HEK293 (cell line): ENCODE results near the gene SELENOI.

Experiments
- EGR2 ChIP-seq: fragments of 450-650 bp; formaldehyde crosslinking; IDR thresholded peaks from 2 replicates; pipeline ENCODE4 v1.5.1; 2016; ENCODE audit warnings: low read depth, missing biosample characterization, missing genetic modification characterization
- FEZF1 ChIP-seq: fragments of 450-650 bp; formaldehyde crosslinking; IDR thresholded peaks from 2 replicates; pipeline ENCODE4 v1.5.1; 2016; ENCODE audit warnings: missing biosample characterization, missing genetic modification characterization
- KLF7 ChIP-seq: fragments of 450-650 bp; formaldehyde crosslinking; IDR thresholded peaks from 2 replicates; pipeline ENCODE4 v1.5.1; 2016; ENCODE audit warnings: missing biosample characterization, missing genetic modification characterization, borderline replicate concordance
- OSR2 ChIP-seq: fragments of 450-650 bp; formaldehyde crosslinking; IDR thresholded peaks from 2 replicates; pipeline ENCODE4 v1.5.1; 2016; ENCODE audit warnings: missing biosample characterization, missing genetic modification characterization
- SCRT1 ChIP-seq: fragments of 450-650 bp; formaldehyde crosslinking; IDR thresholded peaks from 2 replicates; pipeline ENCODE4 v1.5.1; 2016; ENCODE audit warnings: missing biosample characterization, missing genetic modification characterization, borderline replicate concordance
- SCRT2 ChIP-seq: fragments of 450-650 bp; formaldehyde crosslinking; IDR thresholded peaks from 2 replicates; pipeline ENCODE4 v1.5.1; 2016; ENCODE audit warnings: missing biosample characterization, missing genetic modification characterization
- SP2 ChIP-seq: fragments of 450-650 bp; formaldehyde crosslinking; IDR thresholded peaks from 2 replicates; pipeline ENCODE4 v1.5.1; 2016; ENCODE audit warnings: missing biosample characterization, missing genetic modification characterization
- WT1 ChIP-seq: fragments of 450-650 bp; formaldehyde crosslinking; IDR thresholded peaks from 2 replicates; pipeline ENCODE4 v1.5.1; 2016; ENCODE audit warnings: missing biosample characterization, missing genetic modification characterization
- ZBTB17 ChIP-seq: fragments of 450-650 bp; formaldehyde crosslinking; IDR thresholded peaks from 2 replicates; pipeline ENCODE4 v1.5.1; 2016; ENCODE audit warnings: missing biosample characterization, missing genetic modification characterization
- ZBTB7A ChIP-seq: fragments of 450-650 bp; formaldehyde crosslinking; IDR thresholded peaks from 2 replicates; pipeline ENCODE4 v1.5.1; 2016; ENCODE audit warnings: low read depth, missing biosample characterization, missing genetic modification characterization
- ZBTB8A ChIP-seq: fragments of 450-650 bp; formaldehyde crosslinking; IDR thresholded peaks from 2 replicates; pipeline ENCODE4 v1.5.1; 2016; ENCODE audit warnings: missing biosample characterization, missing genetic modification characterization
- ZEB2 ChIP-seq: fragments of 450-650 bp; formaldehyde crosslinking; IDR thresholded peaks from 2 replicates; pipeline ENCODE4 v1.5.1; 2016; ENCODE audit warnings: missing biosample characterization, missing genetic modification characterization
- ZNF24 ChIP-seq: fragments of 450-650 bp; formaldehyde crosslinking; IDR thresholded peaks from 2 replicates; pipeline ENCODE4 v1.5.1; 2016; ENCODE audit warnings: missing biosample characterization, missing genetic modification characterization
- ZNF292 ChIP-seq: fragments of 450-650 bp; formaldehyde crosslinking; IDR thresholded peaks from 2 replicates; pipeline ENCODE4 v1.5.1; 2016; ENCODE audit warnings: low read depth, missing biosample characterization, missing genetic modification characterization, borderline replicate concordance
- ZNF324 ChIP-seq: fragments of 450-650 bp; formaldehyde crosslinking; IDR thresholded peaks from 2 replicates; pipeline ENCODE4 v1.5.1; 2016; ENCODE audit warnings: missing biosample characterization, missing genetic modification characterization
- ZNF335 ChIP-seq: fragments of 450-650 bp; formaldehyde crosslinking; conservative IDR thresholded peaks from 2 replicates; pipeline ENCODE4 v1.5.1; 2016; ENCODE audit warnings: missing biosample characterization, missing genetic modification characterization
- ZNF514 ChIP-seq: fragments of 450-650 bp; formaldehyde crosslinking; IDR thresholded peaks from 2 replicates; pipeline ENCODE4 v1.5.1; 2016; ENCODE audit warnings: missing biosample characterization, missing genetic modification characterization
- ZNF544 ChIP-seq: fragments of 450-650 bp; formaldehyde crosslinking; IDR thresholded peaks from 2 replicates; pipeline ENCODE4 v1.5.0; 2017; ENCODE audit warnings: missing biosample characterization, missing genetic modification characterization
- ZNF610 ChIP-seq: fragments of 450-650 bp; formaldehyde crosslinking; IDR thresholded peaks from 2 replicates; pipeline ENCODE4 v1.5.1; 2016; ENCODE audit warnings: missing biosample characterization, missing genetic modification characterization, borderline replicate concordance
- ZNF660 ChIP-seq: fragments of 450-650 bp; IDR thresholded peaks from 2 replicates; pipeline ENCODE4 v1.5.1; 2018; ENCODE audit warnings: missing biosample characterization, mild to moderate bottlenecking, missing genetic modification characterization
- TF ChIP-seq, protein P1 (sequence below): fragments of 450-650 bp; formaldehyde crosslinking; IDR thresholded peaks from 2 replicates; pipeline ENCODE4 v1.5.0; 2017; ENCODE audit warnings: missing biosample characterization, missing genetic modification characterization, borderline replicate concordance
- TF ChIP-seq, protein P2 (sequence below): fragments of 450-650 bp; formaldehyde crosslinking; IDR thresholded peaks from 2 replicates; pipeline ENCODE4 v1.5.1; 2016; ENCODE audit warnings: missing biosample characterization, missing genetic modification characterization
- TF ChIP-seq, protein P3 (sequence below): fragments of 450-650 bp; formaldehyde crosslinking; IDR thresholded peaks from 2 replicates; pipeline ENCODE4 v1.5.1; 2016; ENCODE audit warnings: missing biosample characterization, missing genetic modification characterization
- TF ChIP-seq, protein P4 (sequence below): fragments of 450-650 bp; formaldehyde crosslinking; IDR thresholded peaks from 2 replicates; pipeline ENCODE4 v1.5.1; 2017; ENCODE audit warnings: missing biosample characterization, missing genetic modification characterization
- TF ChIP-seq, protein P5 (sequence below): fragments of 450-650 bp; formaldehyde crosslinking; IDR thresholded peaks from 2 replicates; pipeline ENCODE4 v1.5.1; 2016; ENCODE audit warnings: missing biosample characterization, missing genetic modification characterization
- TF ChIP-seq, protein P6 (sequence below): fragments of 450-650 bp; formaldehyde crosslinking; optimal IDR thresholded peaks from 2 replicates; pipeline ENCODE3; 2016; ENCODE audit warnings: missing biosample characterization, mild to moderate bottlenecking, missing genetic modification characterization
- TF ChIP-seq, protein P7 (sequence below): fragments of 450-650 bp; formaldehyde crosslinking; IDR thresholded peaks from 2 replicates; pipeline ENCODE4 v1.5.1; 2016; ENCODE audit warnings: missing biosample characterization, missing genetic modification characterization

SELENOI gene

DNA sequence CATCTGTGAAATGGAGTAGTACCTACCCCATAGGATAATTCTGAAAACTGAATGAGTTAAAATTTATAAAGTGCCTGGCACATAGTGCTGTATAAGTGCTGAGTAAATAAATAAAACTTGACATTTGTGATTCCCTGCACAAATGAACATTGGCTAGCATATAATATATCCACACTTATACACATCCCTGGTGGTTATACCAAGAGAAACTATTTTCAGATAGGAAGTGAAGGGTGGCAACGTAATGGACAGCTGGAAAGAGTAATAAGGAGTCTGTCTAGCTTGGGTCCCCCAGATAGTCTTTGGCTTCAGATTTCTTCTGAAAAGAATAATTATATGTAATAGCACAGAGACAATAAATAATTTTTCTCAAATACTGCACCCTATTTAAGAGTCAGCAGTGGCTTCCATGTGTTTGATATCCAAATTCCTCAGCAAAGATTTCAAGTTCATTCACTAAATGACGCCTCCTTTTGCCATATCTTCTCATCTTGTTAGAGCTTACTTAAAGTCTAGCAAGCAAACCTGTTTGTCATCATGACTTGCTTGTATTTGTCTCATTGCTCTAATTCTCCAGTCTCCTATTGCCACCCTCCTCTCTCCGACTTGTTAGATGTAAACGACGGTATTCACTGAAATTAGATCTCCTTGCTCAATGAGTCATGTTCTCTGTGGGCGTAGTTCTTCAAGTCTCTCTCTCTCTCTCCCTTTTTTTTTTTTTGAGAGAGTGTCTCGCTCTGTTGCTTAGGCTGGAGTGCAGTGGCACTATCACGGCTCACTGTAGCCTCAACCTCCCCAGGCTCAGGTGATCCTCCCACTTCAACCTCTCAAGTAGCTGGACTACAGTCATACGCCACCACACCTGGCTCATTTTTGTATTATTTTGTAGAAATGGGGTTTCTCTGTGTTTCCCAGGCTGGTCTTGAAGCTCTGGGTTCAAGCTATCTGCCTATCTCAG, 9.4 kb downstream of the SELENOI start (continued):
- TF ChIP-seq EGR2 (tag by site-specific recombination) (peak; percentile 80), WT1 (tag by site-specific recombination) (peak; percentile 73), SCRT1 (tag by site-specific recombination) (peak; percentile 94), ZNF24 (tag by site-specific recombination) (peak; percentile 73; the same call in 1 of the 2 replicates), OSR2 (tag by site-specific recombination) (0 out of 2 replicates have a peak, but pooled peaks have one; percentile 19), ZNF335 (tag by site-specific recombination) (peak; percentile 31; the same call in 1 of the 2 replicates), ZNF292 (tag by site-specific recombination) (no peak), SP2 (tag by site-specific recombination) (peak; percentile 9; the same call in 1 of the 2 replicates), SCRT2 (tag by site-specific recombination) (peak; percentile 96), ZBTB7A (tag by site-specific recombination) (0 out of 2 replicates have a peak, but pooled peaks have one; percentile 14), ZBTB17 (tag by site-specific recombination) (peak; percentile 97), ZNF660 (tag by site-specific recombination) (peak; percentile 57; the same call in 1 of the 2 replicates), ZNF514 (tag by site-specific recombination) (no peak), ZNF544 (tag by site-specific recombination) (no peak), ZBTB8A (tag by site-specific recombination) (0 out of 2 replicates have a peak, but pooled peaks have one; percentile 22), ZEB2 (tag by site-specific recombination) (peak; percentile 78), ZNF610 (tag by site-specific recombination) (no peak), KLF7 (tag by site-specific recombination) (peak; percentile 86; the same call in 1 of the 2 replicates), FEZF1 (tag by site-specific recombination) (peak; percentile 5; the same call in 1 of the 2 replicates), ZNF324 (tag by site-specific recombination) (0 out of 2 replicates have a peak, but pooled peaks have one; percentile 51)
- TF ChIP-seq, protein P1, sequence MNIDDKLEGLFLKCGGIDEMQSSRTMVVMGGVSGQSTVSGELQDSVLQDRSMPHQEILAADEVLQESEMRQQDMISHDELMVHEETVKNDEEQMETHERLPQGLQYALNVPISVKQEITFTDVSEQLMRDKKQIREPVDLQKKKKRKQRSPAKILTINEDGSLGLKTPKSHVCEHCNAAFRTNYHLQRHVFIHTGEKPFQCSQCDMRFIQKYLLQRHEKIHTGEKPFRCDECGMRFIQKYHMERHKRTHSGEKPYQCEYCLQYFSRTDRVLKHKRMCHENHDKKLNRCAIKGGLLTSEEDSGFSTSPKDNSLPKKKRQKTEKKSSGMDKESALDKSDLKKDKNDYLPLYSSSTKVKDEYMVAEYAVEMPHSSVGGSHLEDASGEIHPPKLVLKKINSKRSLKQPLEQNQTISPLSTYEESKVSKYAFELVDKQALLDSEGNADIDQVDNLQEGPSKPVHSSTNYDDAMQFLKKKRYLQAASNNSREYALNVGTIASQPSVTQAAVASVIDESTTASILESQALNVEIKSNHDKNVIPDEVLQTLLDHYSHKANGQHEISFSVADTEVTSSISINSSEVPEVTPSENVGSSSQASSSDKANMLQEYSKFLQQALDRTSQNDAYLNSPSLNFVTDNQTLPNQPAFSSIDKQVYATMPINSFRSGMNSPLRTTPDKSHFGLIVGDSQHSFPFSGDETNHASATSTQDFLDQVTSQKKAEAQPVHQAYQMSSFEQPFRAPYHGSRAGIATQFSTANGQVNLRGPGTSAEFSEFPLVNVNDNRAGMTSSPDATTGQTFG (tag by site-specific recombination) = no peak
- TF ChIP-seq, protein P2, sequence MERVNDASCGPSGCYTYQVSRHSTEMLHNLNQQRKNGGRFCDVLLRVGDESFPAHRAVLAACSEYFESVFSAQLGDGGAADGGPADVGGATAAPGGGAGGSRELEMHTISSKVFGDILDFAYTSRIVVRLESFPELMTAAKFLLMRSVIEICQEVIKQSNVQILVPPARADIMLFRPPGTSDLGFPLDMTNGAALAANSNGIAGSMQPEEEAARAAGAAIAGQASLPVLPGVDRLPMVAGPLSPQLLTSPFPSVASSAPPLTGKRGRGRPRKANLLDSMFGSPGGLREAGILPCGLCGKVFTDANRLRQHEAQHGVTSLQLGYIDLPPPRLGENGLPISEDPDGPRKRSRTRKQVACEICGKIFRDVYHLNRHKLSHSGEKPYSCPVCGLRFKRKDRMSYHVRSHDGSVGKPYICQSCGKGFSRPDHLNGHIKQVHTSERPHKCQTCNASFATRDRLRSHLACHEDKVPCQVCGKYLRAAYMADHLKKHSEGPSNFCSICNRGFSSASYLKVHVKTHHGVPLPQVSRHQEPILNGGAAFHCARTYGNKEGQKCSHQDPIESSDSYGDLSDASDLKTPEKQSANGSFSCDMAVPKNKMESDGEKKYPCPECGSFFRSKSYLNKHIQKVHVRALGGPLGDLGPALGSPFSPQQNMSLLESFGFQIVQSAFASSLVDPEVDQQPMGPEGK = peak; percentile 62
- TF ChIP-seq, protein P3, sequence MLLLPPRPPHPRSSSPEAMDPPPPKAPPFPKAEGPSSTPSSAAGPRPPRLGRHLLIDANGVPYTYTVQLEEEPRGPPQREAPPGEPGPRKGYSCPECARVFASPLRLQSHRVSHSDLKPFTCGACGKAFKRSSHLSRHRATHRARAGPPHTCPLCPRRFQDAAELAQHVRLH (tag by site-specific recombination) = 0 out of 2 replicates have a peak, but pooled peaks have one; percentile 39
- TF ChIP-seq, protein P4, sequence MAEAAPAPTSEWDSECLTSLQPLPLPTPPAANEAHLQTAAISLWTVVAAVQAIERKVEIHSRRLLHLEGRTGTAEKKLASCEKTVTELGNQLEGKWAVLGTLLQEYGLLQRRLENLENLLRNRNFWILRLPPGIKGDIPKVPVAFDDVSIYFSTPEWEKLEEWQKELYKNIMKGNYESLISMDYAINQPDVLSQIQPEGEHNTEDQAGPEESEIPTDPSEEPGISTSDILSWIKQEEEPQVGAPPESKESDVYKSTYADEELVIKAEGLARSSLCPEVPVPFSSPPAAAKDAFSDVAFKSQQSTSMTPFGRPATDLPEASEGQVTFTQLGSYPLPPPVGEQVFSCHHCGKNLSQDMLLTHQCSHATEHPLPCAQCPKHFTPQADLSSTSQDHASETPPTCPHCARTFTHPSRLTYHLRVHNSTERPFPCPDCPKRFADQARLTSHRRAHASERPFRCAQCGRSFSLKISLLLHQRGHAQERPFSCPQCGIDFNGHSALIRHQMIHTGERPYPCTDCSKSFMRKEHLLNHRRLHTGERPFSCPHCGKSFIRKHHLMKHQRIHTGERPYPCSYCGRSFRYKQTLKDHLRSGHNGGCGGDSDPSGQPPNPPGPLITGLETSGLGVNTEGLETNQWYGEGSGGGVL (tag by site-specific recombination) = peak; percentile 39
- TF ChIP-seq, protein P5, sequence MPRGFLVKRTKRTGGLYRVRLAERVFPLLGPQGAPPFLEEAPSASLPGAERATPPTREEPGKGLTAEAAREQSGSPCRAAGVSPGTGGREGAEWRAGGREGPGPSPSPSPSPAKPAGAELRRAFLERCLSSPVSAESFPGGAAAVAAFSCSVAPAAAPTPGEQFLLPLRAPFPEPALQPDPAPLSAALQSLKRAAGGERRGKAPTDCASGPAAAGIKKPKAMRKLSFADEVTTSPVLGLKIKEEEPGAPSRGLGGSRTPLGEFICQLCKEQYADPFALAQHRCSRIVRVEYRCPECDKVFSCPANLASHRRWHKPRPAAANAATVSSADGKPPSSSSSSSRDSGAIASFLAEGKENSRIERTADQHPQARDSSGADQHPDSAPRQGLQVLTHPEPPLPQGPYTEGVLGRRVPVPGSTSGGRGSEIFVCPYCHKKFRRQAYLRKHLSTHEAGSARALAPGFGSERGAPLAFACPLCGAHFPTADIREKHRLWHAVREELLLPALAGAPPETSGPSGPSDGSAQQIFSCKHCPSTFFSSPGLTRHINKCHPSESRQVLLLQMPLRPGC (tag by site-specific recombination) = peak; percentile 82
- TF ChIP-seq, protein P6, sequence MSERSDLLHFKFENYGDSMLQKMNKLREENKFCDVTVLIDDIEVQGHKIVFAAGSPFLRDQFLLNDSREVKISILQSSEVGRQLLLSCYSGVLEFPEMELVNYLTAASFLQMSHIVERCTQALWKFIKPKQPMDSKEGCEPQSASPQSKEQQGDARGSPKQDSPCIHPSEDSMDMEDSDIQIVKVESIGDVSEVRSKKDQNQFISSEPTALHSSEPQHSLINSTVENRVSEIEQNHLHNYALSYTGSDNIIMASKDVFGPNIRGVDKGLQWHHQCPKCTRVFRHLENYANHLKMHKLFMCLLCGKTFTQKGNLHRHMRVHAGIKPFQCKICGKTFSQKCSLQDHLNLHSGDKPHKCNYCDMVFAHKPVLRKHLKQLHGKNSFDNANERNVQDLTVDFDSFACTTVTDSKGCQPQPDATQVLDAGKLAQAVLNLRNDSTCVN (tag by site-specific recombination) = no peak
- TF ChIP-seq, protein P7, sequence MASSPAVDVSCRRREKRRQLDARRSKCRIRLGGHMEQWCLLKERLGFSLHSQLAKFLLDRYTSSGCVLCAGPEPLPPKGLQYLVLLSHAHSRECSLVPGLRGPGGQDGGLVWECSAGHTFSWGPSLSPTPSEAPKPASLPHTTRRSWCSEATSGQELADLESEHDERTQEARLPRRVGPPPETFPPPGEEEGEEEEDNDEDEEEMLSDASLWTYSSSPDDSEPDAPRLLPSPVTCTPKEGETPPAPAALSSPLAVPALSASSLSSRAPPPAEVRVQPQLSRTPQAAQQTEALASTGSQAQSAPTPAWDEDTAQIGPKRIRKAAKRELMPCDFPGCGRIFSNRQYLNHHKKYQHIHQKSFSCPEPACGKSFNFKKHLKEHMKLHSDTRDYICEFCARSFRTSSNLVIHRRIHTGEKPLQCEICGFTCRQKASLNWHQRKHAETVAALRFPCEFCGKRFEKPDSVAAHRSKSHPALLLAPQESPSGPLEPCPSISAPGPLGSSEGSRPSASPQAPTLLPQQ (tag by site-specific recombination) = peak; percentile 61; the same call in 1 of the 2 replicates
